OCI-LY7 (cell line): ENCODE data around the gene NFYB.

Experiments
- CTCF ChIP-seq: fragments of 200-600 bp; sonication (generic); conservative IDR thresholded peaks from 2 replicates; pipeline ENCODE4 v1.5.1; 2014; ENCODE audit warnings: mild to moderate bottlenecking, antibody characterized with exemption, low read length, moderate library complexity, mixed read lengths
- EZH2phosphoT487 ChIP-seq: fragments of 200-600 bp; sonication (generic); IDR thresholded peaks from 2 replicates; pipeline ENCODE4 v1.6.1; 2018; ENCODE audit warnings: low read depth, borderline replicate concordance, mild to moderate bottlenecking, mixed run types, antibody characterized with exemption, low read length, moderate library complexity, mixed read lengths

- TF ChIP-seq CTCF (no peak), EZH2phosphoT487 (no peak)
These were observed 3.1 kb downstream of the NFYB start for GRCh38 chr12:104134882-104135281.
